ENCODE data around the gene DHCR24. TPM values are rescaled to one million over a fixed set of nuclear protein-coding genes. Genes with fewer than 3 reads are reported as not detected.

The DHCR24 gene
- total RNA-seq, 1 donor from 2014 or later = 96.4 TPM

- Mint-ChIP-seq H3K36me3 (peaks cover 23% of the 10 kb centered on the region), H3K4me1 (peaks cover 48% of the 10 kb centered on the region), H3K4me3 (peak overlapping the region; percentile 93), H3K9me3 (peaks cover 6% of the 10 kb centered on the region), H3K27ac (peak overlapping the region; percentile 94), H3K27me3 (ENCODE audit: low read depth) (no peaks in the 10 kb centered on the region)
- TF ChIP-seq CTCF (IDR thresholded peaks at IDR 0.05; ENCODE audit: unreplicated experiment) = no peak
- DNase-seq (ENCODE audit: low spot score in 2 of 2, unreplicated experiment in 2 of 2) = no peak
Measured at GRCh38 chr1:54885807-54886723, 930 bp downstream of the DHCR24 start.

- H3K36me3 Mint-ChIP-seq = peaks cover 25% of the 10 kb centered on the region
- H3K4me1 Mint-ChIP-seq = peaks cover 48% of the 10 kb centered on the region
- no peak for DNase-seq (ENCODE audit: low spot score in 2 of 2, unreplicated experiment in 2 of 2)
- H3K27me3 Mint-ChIP-seq (ENCODE audit: low read depth) = no peaks in the 10 kb centered on the region
- peak overlapping the region; percentile 93 for H3K4me3 Mint-ChIP-seq
- no peak for TF ChIP-seq CTCF (IDR thresholded peaks at IDR 0.05; ENCODE audit: unreplicated experiment)
- peak overlapping the region; percentile 70 for H3K27ac Mint-ChIP-seq
- H3K9me3 Mint-ChIP-seq = peaks cover 6% of the 10 kb centered on the region
Measured at GRCh38 chr1:54885237-54885679, 1.7 kb downstream of the DHCR24 start.

- H3K4me1 Mint-ChIP-seq = peaks cover 48% of the 10 kb centered on the region
- no peak for DNase-seq (ENCODE audit: low spot score in 2 of 2, unreplicated experiment in 2 of 2)
- TF ChIP-seq CTCF (IDR thresholded peaks at IDR 0.05; ENCODE audit: unreplicated experiment) = no peak
- H3K27me3 Mint-ChIP-seq (ENCODE audit: low read depth) = no peaks in the 10 kb centered on the region
- peak overlapping the region; percentile 93 for H3K4me3 Mint-ChIP-seq
- peaks cover 10% of the 10 kb centered on the region for H3K9me3 Mint-ChIP-seq
- H3K27ac Mint-ChIP-seq = no peak overlapping the region
- peaks cover 29% of the 10 kb centered on the region for H3K36me3 Mint-ChIP-seq
Measured at GRCh38 chr1:54884768-54885167, 2.2 kb downstream of the DHCR24 start.

GRCh38 chr1:54884135-54884586, 2.8 kb downstream of the DHCR24 start:
- H3K27me3 Mint-ChIP-seq (ENCODE audit: low read depth) = no peaks in the 10 kb centered on the region
- DNase-seq (ENCODE audit: low spot score in 2 of 2, unreplicated experiment in 2 of 2) = no peak
- no peak for TF ChIP-seq CTCF (IDR thresholded peaks at IDR 0.05; ENCODE audit: unreplicated experiment)
- no peak overlapping the region for H3K27ac Mint-ChIP-seq
- peak overlapping the region; percentile 11 for H3K4me3 Mint-ChIP-seq
- H3K36me3 Mint-ChIP-seq = peaks cover 35% of the 10 kb centered on the region
- peaks cover 10% of the 10 kb centered on the region for H3K9me3 Mint-ChIP-seq
- H3K4me1 Mint-ChIP-seq = peaks cover 48% of the 10 kb centered on the region

- Mint-ChIP-seq H3K27ac (no peak overlapping the region), H3K4me1 (peaks cover 47% of the 10 kb centered on the region), H3K27me3 (ENCODE audit: low read depth) (no peaks in the 10 kb centered on the region), H3K9me3 (peaks cover 10% of the 10 kb centered on the region), H3K4me3 (peak overlapping the region; percentile 9), H3K36me3 (peaks cover 37% of the 10 kb centered on the region)
- no peak for DNase-seq (ENCODE audit: low spot score in 2 of 2, unreplicated experiment in 2 of 2)
- TF ChIP-seq CTCF (IDR thresholded peaks at IDR 0.05; ENCODE audit: unreplicated experiment) = no peak
Measured at GRCh38 chr1:54883349-54884102, 3.5 kb downstream of the DHCR24 start.
